Neuron (in vitro differentiated cells): ENCODE measurements around the gene ANKRD55.
"Not testable (repeated sequence)": the region's sequence is repeated elsewhere in the genome, so short reads cannot be mapped to it uniquely, and the experiment has no call there.

Experiments used
- H2AFZ ChIP-seq: one replicate; pipeline ENCODE4 v1.6.1; 2013; ENCODE audit warnings: low read depth, mild to moderate bottlenecking, inconsistent platforms, low read length, moderate library complexity
- H3K27me3 ChIP-seq: one replicate; pipeline ENCODE4 v1.6.1; 2013; ENCODE audit warnings: low read length; ENCODE audit not compliant: insufficient read depth
- H3K36me3 ChIP-seq: one replicate; pipeline ENCODE4 v1.6.1; 2013; ENCODE audit warnings: low read length; ENCODE audit not compliant: insufficient read depth
- H3K4me1 ChIP-seq: one replicate; pipeline ENCODE4 v1.6.1; 2013; ENCODE audit warnings: low read length; ENCODE audit not compliant: insufficient read depth
- H3K4me3 ChIP-seq: 2 replicates; pipeline ENCODE4 v1.5.1; 2013; ENCODE audit warnings: mild to moderate bottlenecking, low read length, moderate library complexity
- H3K9me3 ChIP-seq: one replicate; pipeline ENCODE4 v1.6.1; 2013; ENCODE audit warnings: low read length

Gene ANKRD55

DNA sequence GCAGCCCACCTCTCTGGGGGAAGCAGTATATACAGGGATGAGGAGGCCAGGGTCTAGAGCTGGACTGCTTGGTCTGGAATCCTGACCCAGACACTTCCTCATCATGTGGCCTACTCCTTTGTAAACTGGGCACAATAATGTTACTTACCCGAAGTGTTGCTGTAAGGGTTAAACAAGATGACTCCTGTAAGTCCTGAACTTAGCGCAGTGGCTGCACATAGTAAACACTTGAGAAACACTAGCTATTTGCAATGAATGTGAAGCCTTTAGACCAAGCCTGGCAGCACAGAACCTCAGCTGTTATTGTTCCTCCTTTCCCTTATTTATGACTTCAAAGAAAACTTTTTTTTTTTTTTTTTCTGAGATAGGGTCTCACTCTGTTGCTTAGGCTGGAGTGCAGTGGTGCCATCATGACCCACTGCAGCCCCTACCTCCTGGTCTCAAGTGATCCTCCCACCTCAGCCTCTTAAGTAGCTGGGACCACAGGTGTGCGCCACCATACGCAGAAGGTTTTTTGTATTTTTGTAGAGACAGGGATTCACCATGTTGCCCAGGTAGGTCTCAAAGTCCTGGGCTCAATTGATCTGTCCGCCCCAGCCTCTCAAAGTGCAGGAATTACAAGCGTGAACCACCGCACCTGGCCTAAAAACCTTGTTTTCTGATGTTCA lies 142.2 kb downstream of the ANKRD55 start:
- H3K36me3 ChIP-seq = no peaks in the 10 kb centered on the region
- no peaks in the 10 kb centered on the region for H3K27me3 ChIP-seq
- H3K4me1 ChIP-seq = peaks cover 2% of the 10 kb centered on the region
- no peaks in the 10 kb centered on the region for H3K9me3 ChIP-seq
- H3K4me3 ChIP-seq = no peak overlapping the region
- no peak overlapping the region for H2AFZ ChIP-seq

DNA sequence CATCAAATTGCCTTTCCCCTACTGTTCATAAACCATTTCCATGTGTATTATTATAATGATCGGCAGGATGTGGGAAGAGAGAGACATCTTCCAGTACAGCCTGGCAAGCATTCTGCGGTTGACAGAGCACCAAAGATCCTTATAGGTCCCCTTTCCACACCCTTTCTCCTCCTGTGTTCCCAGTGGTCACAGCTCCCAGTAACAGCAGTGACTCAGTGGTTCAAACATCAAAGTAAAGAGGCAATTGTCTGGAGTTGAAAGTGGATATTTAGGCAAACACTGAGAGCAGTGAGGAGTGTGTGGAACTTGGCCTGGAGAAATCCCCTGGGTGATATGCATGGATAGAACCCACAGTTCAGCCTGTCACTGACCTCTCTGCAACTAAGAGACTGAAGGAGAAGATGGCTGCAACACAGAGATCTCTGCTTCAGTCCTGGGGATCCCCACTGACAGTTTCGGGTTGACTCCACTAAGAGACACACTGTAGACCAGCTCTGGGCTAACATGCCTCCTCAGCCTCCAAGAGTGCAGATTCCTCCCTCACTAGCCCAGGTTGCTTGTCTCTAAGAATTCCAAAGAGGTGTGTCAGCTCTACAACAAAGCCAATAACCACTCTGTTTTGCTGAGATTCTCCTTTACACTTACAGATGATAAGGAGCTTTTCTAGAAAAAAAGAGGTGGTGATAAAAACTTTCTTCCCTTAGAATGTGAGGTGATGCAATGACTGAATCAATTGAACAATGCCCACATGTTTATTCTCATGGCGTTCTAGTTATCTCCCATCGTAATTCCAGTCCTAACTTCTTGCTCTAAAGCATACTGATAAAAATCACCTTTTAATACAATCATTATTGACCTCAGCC lies 143.9 kb downstream of the ANKRD55 start:
- no peaks in the 10 kb centered on the region for H3K36me3 ChIP-seq
- no peaks in the 10 kb centered on the region for H3K9me3 ChIP-seq
- no peak overlapping the region for H3K4me3 ChIP-seq
- H3K4me1 ChIP-seq = no peaks in the 10 kb centered on the region
- no peaks in the 10 kb centered on the region for H3K27me3 ChIP-seq
- no peak overlapping the region for H2AFZ ChIP-seq

DNA sequence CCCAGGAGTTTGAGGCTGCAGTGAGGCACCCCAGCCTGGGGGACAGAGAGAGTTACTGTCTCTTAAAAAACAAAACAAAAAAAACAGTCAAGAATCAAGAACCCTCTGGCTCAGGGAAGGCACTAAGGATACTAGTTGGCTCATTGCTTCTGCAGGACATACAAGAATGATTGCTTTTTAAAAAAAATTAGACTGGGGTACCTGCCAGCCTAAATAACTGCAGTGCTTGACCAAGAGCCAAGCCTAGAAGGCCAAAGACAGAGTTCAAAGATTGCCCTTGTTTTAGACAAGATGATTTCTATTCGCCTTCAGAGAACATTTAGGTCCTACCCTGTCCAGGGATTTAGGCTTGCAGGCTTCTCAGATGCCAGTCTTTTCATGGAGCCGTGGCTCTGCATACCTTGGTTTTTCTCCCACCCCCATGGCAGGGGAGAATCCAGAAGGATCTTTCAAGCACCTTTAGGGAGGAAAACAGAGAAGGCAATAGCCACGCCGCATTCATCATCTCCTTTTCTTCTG lies 144.6 kb downstream of the ANKRD55 start:
- no peaks in the 10 kb centered on the region for H3K4me1 ChIP-seq
- H3K36me3 ChIP-seq = no peaks in the 10 kb centered on the region
- no peaks in the 10 kb centered on the region for H3K27me3 ChIP-seq
- no peaks in the 10 kb centered on the region for H3K9me3 ChIP-seq
- H2AFZ ChIP-seq = no peak overlapping the region
- H3K4me3 ChIP-seq = no peak overlapping the region

DNA sequence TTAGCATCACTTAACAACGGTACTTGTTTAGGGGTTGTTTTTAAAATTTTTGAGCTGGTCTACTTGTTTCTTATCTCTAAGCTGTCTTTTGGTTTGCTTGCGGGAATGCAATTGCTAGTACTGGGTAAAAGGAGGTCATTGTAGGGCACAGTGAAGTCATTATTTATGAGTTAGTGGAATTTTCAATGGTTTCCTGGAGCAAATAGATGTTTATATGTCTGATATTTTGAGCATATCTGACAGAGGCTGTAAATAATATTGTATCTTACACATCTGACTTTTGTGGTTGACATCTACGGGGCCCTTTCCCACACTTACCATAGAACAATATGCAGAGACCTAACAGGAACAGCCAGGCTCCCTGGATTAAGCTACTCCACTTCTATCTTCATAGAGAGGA lies 147.9 kb downstream of the ANKRD55 start:
- Histone ChIP-seq H3K36me3 (no peaks in the 10 kb centered on the region), H3K9me3 (no peaks in the 10 kb centered on the region), H3K4me1 (no peaks in the 10 kb centered on the region), H2AFZ (no peak overlapping the region), H3K27me3 (no peaks in the 10 kb centered on the region), H3K4me3 (no peak overlapping the region)

DNA sequence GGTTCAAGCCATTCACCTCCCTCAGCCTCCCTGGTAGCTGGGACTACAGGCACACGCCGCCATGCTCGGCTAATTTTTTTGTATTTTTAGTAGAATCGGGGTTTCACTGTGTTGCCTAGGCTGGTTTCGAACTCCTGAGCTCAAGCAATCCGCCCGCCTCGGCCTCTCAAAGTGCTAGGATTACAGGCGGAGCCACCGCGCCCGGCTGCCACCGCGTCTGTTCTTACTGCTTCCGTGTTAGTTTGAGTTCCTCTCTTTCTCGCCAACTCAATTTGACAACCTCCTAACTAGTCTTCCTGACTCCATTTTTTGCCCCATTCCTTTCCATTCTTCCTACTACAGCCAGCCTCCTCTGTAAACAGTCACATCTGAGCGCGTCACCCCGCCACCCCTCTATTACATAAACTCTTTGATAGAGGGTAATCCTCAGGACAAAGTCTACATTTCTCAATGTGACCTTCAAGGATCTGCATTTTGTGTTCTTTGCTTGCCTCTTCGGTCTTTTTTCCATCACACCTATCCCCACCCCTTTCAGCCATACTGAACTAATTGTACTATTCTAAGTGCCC lies 149.8 kb downstream of the ANKRD55 start:
- Histone ChIP-seq H2AFZ (no peak overlapping the region), H3K4me1 (no peaks in the 10 kb centered on the region), H3K9me3 (no peaks in the 10 kb centered on the region), H3K4me3 (no peak overlapping the region), H3K36me3 (no peaks in the 10 kb centered on the region), H3K27me3 (no peaks in the 10 kb centered on the region)

DNA sequence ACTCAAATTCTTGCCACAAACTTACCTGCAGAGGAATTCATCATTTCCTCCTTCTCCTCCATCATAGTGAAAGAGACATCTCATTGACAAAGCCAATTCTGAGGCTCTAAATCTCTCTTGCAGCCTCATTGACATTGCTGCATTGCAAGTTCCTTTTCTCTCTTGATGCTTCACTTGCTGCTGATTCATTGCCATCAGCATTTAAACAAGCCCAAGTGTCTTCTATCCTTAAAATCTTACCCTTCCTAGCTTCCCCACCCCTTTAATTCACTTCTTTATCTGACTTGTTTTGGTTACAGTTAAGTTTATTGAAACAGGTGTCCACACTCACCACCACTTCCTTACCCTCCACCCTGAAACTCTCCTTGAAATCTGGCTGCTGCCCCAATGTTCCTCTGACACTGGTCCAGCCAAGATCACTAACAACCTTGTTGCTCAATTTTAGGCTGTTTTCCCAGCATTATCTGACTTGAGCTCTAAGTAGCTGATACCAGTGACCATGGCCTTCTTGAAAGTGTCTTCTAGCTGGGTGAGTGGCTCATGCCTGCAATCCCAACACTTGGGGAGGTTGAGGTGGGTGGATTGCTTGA lies 152.0 kb downstream of the ANKRD55 start:
- not testable (repeated sequence) for H3K4me1 ChIP-seq, H3K36me3 ChIP-seq, H2AFZ ChIP-seq, H3K4me3 ChIP-seq, H3K27me3 ChIP-seq, H3K9me3 ChIP-seq

DNA sequence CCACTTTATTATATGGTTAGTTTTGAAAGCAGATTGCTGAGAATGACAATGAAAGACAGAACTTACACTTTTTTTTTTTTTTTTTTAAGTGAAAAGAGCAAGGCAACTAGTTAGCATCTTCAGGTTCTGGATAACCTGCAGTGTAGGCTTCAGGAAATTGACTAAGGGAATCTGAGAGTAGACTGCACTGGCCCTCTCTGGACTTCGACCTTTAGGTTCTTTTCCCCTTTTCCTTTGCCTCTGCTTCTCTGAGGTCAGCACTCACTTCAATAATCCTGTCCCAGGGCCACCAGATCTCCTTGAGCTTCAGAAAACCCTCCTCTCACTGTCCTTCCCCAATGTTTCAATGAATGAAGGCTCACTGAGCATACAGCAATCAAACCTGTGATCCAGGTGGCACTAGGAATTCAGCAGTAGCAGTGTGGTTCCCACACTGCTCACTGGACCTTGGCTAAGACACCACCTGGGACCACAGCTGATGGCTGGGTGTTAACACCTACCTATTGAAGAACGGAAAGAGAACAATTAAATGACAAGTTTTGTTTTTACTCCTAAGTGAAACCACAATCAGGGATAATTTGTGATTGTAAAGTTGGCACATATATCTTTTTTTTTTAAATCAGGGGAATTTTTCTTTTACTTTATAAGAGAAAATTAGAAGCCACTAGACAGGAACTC lies 152.6 kb downstream of the ANKRD55 start:
- no peaks in the 10 kb centered on the region for H3K27me3 ChIP-seq
- no peak overlapping the region for H2AFZ ChIP-seq
- H3K9me3 ChIP-seq = no peaks in the 10 kb centered on the region
- H3K4me3 ChIP-seq = no peak overlapping the region
- no peaks in the 10 kb centered on the region for H3K4me1 ChIP-seq
- H3K36me3 ChIP-seq = no peaks in the 10 kb centered on the region

DNA sequence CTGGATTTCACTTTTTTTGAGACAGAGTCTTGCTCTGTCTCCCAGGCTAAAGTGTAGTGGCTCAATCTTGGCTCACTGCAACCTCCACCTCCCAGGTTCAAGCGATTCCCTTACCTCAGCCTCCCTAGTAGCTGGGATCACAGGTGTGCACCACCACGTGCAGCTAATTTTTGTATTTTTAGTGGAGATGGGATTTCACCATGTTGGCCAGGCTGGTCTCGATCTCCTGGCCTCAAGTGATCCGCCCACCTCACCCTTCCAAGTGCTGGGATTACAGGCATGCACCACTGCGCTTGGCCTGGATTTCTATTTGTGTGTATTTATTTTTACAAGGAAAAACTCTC lies 154.0 kb downstream of the ANKRD55 start:
- H3K4me3 ChIP-seq, H3K4me1 ChIP-seq, H2AFZ ChIP-seq, H3K27me3 ChIP-seq, H3K9me3 ChIP-seq, H3K36me3 ChIP-seq: not testable (repeated sequence)

DNA sequence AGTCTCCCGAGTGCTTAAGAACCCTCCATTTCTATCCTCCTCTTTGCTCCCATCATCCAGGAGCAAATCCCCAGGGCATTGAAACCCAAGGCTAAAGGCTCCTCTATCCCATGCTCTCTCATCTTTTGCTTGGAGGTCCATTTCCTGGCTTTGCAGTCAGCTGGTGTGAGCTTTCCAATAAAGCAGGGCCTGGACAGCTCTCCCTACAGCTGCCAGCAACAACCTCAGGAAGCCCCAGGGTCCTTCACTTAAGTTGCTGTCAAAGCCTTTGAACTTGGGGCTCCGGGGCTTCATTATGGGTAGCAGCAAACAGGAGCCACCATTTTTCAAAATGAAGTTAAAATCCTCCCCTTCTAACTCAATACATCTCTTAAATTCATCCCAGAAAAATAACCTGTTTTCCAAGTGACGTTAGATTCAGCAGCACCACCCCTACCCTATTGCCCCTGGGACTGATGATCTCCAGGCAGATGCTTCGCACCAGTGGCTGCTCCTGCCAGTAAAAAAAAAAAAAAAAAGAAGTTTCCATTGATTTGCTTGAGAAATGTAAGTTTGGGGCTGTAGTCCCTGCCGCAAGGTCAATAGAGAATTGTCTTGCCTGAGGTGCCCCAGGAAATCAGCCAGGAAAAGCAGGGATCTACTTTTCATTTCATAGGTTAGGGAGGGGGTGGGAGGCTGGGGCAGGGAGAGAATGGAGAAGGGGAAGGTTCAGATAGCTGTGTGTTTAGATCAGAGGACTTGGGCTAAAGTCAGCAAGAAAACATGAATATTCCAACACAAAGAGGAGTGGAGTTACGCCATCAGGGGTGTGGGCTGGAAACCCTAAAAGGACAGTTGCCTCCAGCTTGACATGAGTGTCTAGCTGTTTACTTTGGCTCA lies 154.6 kb downstream of the ANKRD55 start:
- no peaks in the 10 kb centered on the region for H3K4me1 ChIP-seq

DNA sequence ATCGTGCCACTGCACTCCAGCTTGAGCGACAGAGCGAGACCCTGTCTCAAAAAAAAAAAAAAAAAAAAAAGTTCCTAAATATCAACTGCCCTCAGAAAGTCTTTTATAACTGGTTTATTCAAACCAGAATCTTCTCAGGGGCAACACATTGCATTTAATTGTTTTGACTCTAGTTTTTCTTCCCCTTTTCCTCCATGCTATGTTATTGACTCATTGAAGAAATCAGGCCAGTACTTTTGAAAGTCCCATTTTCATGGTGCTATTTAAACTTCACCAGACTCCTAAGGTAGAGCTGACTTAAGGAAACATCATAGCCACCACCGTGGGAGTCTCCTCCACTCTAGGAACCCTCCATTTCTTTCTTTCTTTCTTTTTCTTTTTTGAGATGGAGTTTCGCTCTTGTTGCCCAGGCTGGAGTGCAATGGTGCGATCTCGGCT lies 155.3 kb downstream of the ANKRD55 start:
- Histone ChIP-seq H3K27me3 (no peaks in the 10 kb centered on the region), H2AFZ (no peak overlapping the region), H3K4me3 (no peak overlapping the region), H3K4me1 (no peaks in the 10 kb centered on the region), H3K36me3 (no peaks in the 10 kb centered on the region), H3K9me3 (no peaks in the 10 kb centered on the region)

More for the DNA sequence above, 154.6 kb downstream of the ANKRD55 start:
- H3K9me3 ChIP-seq = no peaks in the 10 kb centered on the region
- no peak overlapping the region for H2AFZ ChIP-seq
- no peaks in the 10 kb centered on the region for H3K36me3 ChIP-seq
- no peak overlapping the region for H3K4me3 ChIP-seq
- no peaks in the 10 kb centered on the region for H3K27me3 ChIP-seq

DNA sequence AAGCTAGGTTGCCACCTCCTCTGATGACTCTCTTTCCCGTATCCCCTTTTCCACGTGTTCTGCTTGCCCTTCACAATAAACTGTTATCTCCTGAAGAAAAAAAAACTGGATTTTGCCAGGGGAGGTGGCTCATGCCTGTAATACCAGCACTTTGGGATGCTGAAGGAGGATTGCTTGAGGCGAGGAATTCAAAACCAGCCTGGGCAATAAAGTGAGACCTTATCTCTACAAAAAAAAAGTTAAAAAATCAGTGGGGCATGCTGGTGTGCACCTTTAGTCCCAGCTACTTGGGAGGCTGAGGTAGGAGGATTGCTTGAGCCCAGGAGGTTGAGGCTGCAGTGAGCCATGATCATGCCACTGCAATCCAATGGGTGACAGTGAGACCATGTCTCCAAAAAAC lies 156.6 kb downstream of the ANKRD55 start:
- no peaks in the 10 kb centered on the region for H3K36me3 ChIP-seq
- no peak overlapping the region for H2AFZ ChIP-seq
- H3K4me3 ChIP-seq = no peak overlapping the region

DNA sequence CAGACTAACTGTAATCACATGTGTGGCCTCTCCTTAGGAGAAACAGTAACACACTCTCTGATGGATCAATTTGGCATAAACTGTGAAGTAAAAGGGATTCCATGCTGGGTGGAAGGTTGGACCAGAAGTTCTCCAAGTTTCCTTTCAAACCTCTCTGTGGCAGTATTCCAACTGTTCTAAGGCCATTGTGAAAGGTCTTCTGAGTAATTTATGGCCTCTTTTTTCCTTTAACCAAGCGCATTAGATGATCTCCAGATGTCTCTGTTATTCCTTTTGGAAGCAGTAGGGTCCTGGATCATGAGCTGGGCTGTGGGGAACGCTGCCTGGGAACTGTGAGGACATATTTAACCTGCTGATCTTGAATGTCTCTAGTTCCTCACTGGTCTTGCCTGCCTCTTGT lies 157.8 kb downstream of the ANKRD55 start:
- H2AFZ ChIP-seq = no peak overlapping the region
- H3K36me3 ChIP-seq = no peaks in the 10 kb centered on the region
- no peaks in the 10 kb centered on the region for H3K27me3 ChIP-seq
- H3K9me3 ChIP-seq = no peaks in the 10 kb centered on the region
- peaks cover 8% of the 10 kb centered on the region for H3K4me1 ChIP-seq
- no peak overlapping the region for H3K4me3 ChIP-seq

More for the DNA sequence above, 156.6 kb downstream of the ANKRD55 start:
- Histone ChIP-seq H3K27me3 (no peaks in the 10 kb centered on the region), H3K4me1 (no peaks in the 10 kb centered on the region), H3K9me3 (no peaks in the 10 kb centered on the region)
